Endothelial cell of umbilical vein (primary cell): Measurements from ENCODE around the gene EEF1AKMT3. TPM values are rescaled to one million over a fixed set of nuclear protein-coding genes. Genes with fewer than 3 reads are reported as not detected.

Experiments
- BruUV-seq: library from RNA; stranded (reverse); fragments of 400-500 nt; replicated peaks from 2 replicates; lab custom pipeline; 2021; lab: Mats Ljungman, UMichigan
- CTCF ChIA-PET: fragments of 300-600, 350-600 bp; sonication (Branson Sonifier 250); formaldehyde crosslinking; loops from one replicate; lab custom pipeline; 2021; ENCODE audit warnings: antibody characterized with exemption, inconsistent platforms; lab: Charles Lee
- POLR2A ChIA-PET: fragments of 300-600, 350-600 bp; sonication (Branson Sonifier 250); formaldehyde crosslinking; loops from one replicate; lab custom pipeline; 2021; ENCODE audit warnings: antibody characterized with exemption, inconsistent platforms; lab: Charles Lee
- DNase-seq: peaks from one replicate; pipeline ENCODE4 v3.0.0-alpha.2; 2011; ENCODE audit warnings: low read depth, low spot score
- FAIRE-seq: peaks from 2 replicates; lab custom pipeline; 2011; peaks lifted over from hg19 to GRCh38; lab: Jason Lieb, UNC
- H2AFZ ChIP-seq: 2 replicates; pipeline ENCODE4 v1.6.0; 2012; ENCODE audit warnings: low read depth, low read length, control low read depth, inconsistent platforms
- H3K27ac ChIP-seq: 2 replicates; pipeline ENCODE4 v1.5.1; 2011; ENCODE audit warnings: low read depth, mild to moderate bottlenecking, control low read depth, low read length, moderate library complexity; ENCODE audit not compliant: insufficient read depth
- H3K27me3 ChIP-seq, 2 experiments: 2 replicates each; pipeline versions ENCODE4 v1.6.0 to v1.6.1; 2011; ENCODE audit warnings: low read length in 2 of 2, mixed read lengths in 1 of 2; ENCODE audit not compliant: control insufficient read depth in 2 of 2, insufficient read depth in 2 of 2
- H3K36me3 ChIP-seq, 2 experiments: 2 replicates in 1 of 2; 3 replicates in 1 of 2; pipeline ENCODE4 v1.5.1; 2011; ENCODE audit warnings: low read length in 2 of 2, mild to moderate bottlenecking in 1 of 2, moderate library complexity in 1 of 2; ENCODE audit not compliant: control insufficient read depth in 2 of 2, insufficient read depth in 2 of 2; ENCODE audit errors: extremely low read depth in 1 of 2
- H3K4me1 ChIP-seq: 3 replicates; pipeline ENCODE4 v1.5.1; 2011; ENCODE audit warnings: mild to moderate bottlenecking, low read length; ENCODE audit not compliant: control insufficient read depth, insufficient read depth; ENCODE audit errors: extremely low read depth
- H3K4me2 ChIP-seq: 2 replicates; pipeline ENCODE4 v1.6.1; 2011; ENCODE audit warnings: low read length, control low read depth, mixed read lengths; ENCODE audit not compliant: insufficient read depth
- H3K4me3 ChIP-seq, 3 experiments: fragments of 200-600 bp in 1 of 3; sonication (generic), shearing (Covaris generic) in 1 of 3; replicated peaks in 1 of 3; 2 replicates each; pipeline ENCODE4 v1.5.1; 2011 to 2016; ENCODE audit warnings: control low read depth in 3 of 3, low read length in 3 of 3, mild to moderate bottlenecking in 2 of 3, inconsistent platforms in 1 of 3, low read depth in 1 of 3, moderate library complexity in 1 of 3; ENCODE audit not compliant: insufficient read depth in 1 of 3
- H3K79me2 ChIP-seq: 2 replicates; pipeline ENCODE4 v1.6.0; 2012; ENCODE audit warnings: low read length, inconsistent platforms; ENCODE audit not compliant: control insufficient read depth, insufficient read depth
- H3K9ac ChIP-seq: replicated peaks from 2 replicates; pipeline ENCODE3; 2011; ENCODE audit warnings: low read length, control low read depth; ENCODE audit not compliant: insufficient read depth; ENCODE audit errors: extremely low read depth
- H3K9me1 ChIP-seq: replicated peaks from 3 replicates; pipeline ENCODE4 v1.6.0; 2011; ENCODE audit warnings: mild to moderate bottlenecking, low read length; ENCODE audit not compliant: control insufficient read depth, insufficient read depth; ENCODE audit errors: extremely low read depth
- H3K9me3 ChIP-seq: replicated peaks from 2 replicates; pipeline ENCODE4 v1.5.1; 2012; ENCODE audit warnings: low read length, inconsistent platforms; ENCODE audit not compliant: control insufficient read depth, insufficient read depth
- H4K20me1 ChIP-seq: replicated peaks from 2 replicates; pipeline ENCODE3; 2011; ENCODE audit warnings: mild to moderate bottlenecking, low read length; ENCODE audit not compliant: control insufficient read depth, insufficient read depth; ENCODE audit errors: extremely low read depth
- EZH2 ChIP-seq: IDR thresholded peaks from 2 replicates; pipeline ENCODE4 v1.6.1; 2012; ENCODE audit warnings: borderline replicate concordance, low read depth, mild to moderate bottlenecking, moderate library complexity, low read length, inconsistent platforms; ENCODE audit not compliant: severe bottlenecking
- FOS ChIP-seq: IDR thresholded peaks from 2 replicates; pipeline ENCODE4 v1.6.1; 2011; ENCODE audit warnings: mild to moderate bottlenecking, low read length, moderate library complexity, borderline replicate concordance; ENCODE audit not compliant: insufficient read depth
- GATA2 ChIP-seq: IDR thresholded peaks from 2 replicates; pipeline ENCODE4 v1.7.0; 2011; ENCODE audit warnings: low read depth, mild to moderate bottlenecking, moderate library complexity, mixed read lengths, low read length; ENCODE audit not compliant: insufficient read length, insufficient read depth
- JUN ChIP-seq: IDR thresholded peaks from 2 replicates; pipeline ENCODE4 v1.6.1; 2011; ENCODE audit warnings: borderline replicate concordance, low read depth; ENCODE audit not compliant: insufficient read length, insufficient read depth
- MYC ChIP-seq: IDR thresholded peaks from one replicate; pipeline ENCODE4 v1.6.1; 2011; ENCODE audit warnings: mild to moderate bottlenecking, low read depth, low read length
- POLR2A ChIP-seq: IDR thresholded peaks from 2 replicates; pipeline ENCODE4 v1.6.1; 2012; ENCODE audit warnings: low read depth, mild to moderate bottlenecking, control low read depth, low read length
- POLR2AphosphoS5 ChIP-seq: IDR thresholded peaks from 2 replicates; pipeline ENCODE4 v1.6.1; 2012; ENCODE audit warnings: low read depth, mild to moderate bottlenecking, control low read depth, low read length, moderate library complexity; ENCODE audit not compliant: insufficient read depth
- dilution Hi-C: fragments of 300-500 bp; cut with MboI; formaldehyde crosslinking; loops from one replicate; pipeline ENCODE4 v1.15.0; 2019; ENCODE audit warnings: low sequenced_read_pairs; ENCODE audit not compliant: extremely low pct_ligation_motif_present
- intact Hi-C: fragments of 100-400 bp; cut with micrococcal nuclease; formaldehyde crosslinking; loops from one replicate; pipeline ENCODE4 v1.10.0; 2022
- polyA plus RNA-seq, 4 experiments: library from polyadenylated mRNA; depleted of rRNA in 3 of 4; stranded (reverse) in 3 of 4; unstranded in 1 of 4; fragments of >200 nt; gene quantifications; 2 replicates each; pipeline versions ENCODE4 v1.2.1 to v1.2.3, GENCODE V29; 2011 to 2012; ENCODE audit warnings: missing spikeins in 1 of 4
- total RNA-seq: library from RNA; stranded (reverse); gene quantifications from 2 replicates; pipeline ENCODE4 v1.2.3, GENCODE V29; 2021
- TF ChIP-seq, protein P1 (sequence below): IDR thresholded peaks from 2 replicates; pipeline ENCODE4 v1.6.1; 2011; ENCODE audit not compliant: insufficient read depth, insufficient read length
- TF ChIP-seq, protein P2 (sequence below), 2 donors: IDR thresholded peaks; 1 replicate in 1 of 2; 2 replicates in 1 of 2; pipeline ENCODE4 v1.5.1; 2011; ENCODE audit warnings: low read length in 2 of 2, mild to moderate bottlenecking in 2 of 2, moderate library complexity in 2 of 2, control low read depth in 1 of 2, inconsistent platforms in 1 of 2, low read depth in 1 of 2; ENCODE audit not compliant: insufficient read depth in 1 of 2; ENCODE audit errors: extremely low read depth in 1 of 2

EEF1AKMT3 gene
- total and polyA plus RNA-seq, 2 donors (not counting 3 experiments of a cell fraction or from before 2014, with no cell fraction given), result 7.9 to 8.8 TPM

DNA sequence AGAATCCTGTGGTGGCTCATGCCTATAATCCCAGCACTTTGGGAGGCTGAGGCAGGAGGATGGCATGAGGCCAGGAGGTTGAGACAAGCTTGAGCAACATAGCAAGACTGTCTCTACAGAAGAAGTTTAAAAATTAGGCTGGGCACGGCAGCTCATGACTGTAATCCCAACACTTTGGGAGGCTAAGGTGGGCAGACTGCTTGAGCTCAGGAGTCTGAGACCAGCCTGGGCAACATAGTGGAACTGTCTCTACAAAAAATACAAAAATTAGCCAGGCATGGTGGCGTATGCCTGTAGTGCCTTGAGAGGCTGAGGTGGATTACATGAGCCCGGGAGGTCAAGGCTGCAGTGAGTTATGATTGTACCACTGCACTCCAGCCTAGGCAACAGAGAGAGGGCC is 4.5 kb upstream of the EEF1AKMT3 start:
- Histone ChIP-seq H3K27ac (no peak overlapping the region), H3K4me2 (no peak overlapping the region), H3K9ac (no peak overlapping the region), H3K79me2 (peaks cover 2% of the 10 kb centered on the region), H4K20me1 (no peaks in the 10 kb centered on the region), H2AFZ (no peak overlapping the region), H3K9me1 (no peaks in the 10 kb centered on the region), H3K4me3 (no peak overlapping the region), H3K36me3 (peaks cover 0 to 2% of the 10 kb centered on the region in 2 experiments), H3K27me3 (peaks cover 33 to 35% of the 10 kb centered on the region in 2 experiments), H3K4me1 (peaks cover 26% of the 10 kb centered on the region), H3K9me3 (no peaks in the 10 kb centered on the region)
- ChIA-PET CTCF (interaction anchor here (0.9 to 4.6 kb wide), 3 partner anchors 8 to 15 kb away, joined by 3 to 48 read pairs (median 4); partner anchors contain the start of genes MARCHF9 and TSFM), POLR2A (no interaction called here)
- DNase-seq (no peak), FAIRE-seq (no peak)
- dilution Hi-C loops, result no loop called here
- no peak for TF ChIP-seq FOS
- no peak for TF ChIP-seq GATA2
- TF ChIP-seq EZH2, result no peak
- no peak for TF ChIP-seq JUN
- TF ChIP-seq MYC, result no peak
- TF ChIP-seq, protein P1, sequence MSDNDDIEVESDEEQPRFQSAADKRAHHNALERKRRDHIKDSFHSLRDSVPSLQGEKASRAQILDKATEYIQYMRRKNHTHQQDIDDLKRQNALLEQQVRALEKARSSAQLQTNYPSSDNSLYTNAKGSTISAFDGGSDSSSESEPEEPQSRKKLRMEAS, result no peak
- TF ChIP-seq, protein P2, sequence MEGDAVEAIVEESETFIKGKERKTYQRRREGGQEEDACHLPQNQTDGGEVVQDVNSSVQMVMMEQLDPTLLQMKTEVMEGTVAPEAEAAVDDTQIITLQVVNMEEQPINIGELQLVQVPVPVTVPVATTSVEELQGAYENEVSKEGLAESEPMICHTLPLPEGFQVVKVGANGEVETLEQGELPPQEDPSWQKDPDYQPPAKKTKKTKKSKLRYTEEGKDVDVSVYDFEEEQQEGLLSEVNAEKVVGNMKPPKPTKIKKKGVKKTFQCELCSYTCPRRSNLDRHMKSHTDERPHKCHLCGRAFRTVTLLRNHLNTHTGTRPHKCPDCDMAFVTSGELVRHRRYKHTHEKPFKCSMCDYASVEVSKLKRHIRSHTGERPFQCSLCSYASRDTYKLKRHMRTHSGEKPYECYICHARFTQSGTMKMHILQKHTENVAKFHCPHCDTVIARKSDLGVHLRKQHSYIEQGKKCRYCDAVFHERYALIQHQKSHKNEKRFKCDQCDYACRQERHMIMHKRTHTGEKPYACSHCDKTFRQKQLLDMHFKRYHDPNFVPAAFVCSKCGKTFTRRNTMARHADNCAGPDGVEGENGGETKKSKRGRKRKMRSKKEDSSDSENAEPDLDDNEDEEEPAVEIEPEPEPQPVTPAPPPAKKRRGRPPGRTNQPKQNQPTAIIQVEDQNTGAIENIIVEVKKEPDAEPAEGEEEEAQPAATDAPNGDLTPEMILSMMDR (IDR thresholded peaks at IDR 0.05; ENCODE audit: extremely low read depth in 1 of 2, insufficient read depth in 1 of 2, low read depth in 1 of 2, low read length in 2 of 2), result no peak
- no peak for TF ChIP-seq POLR2AphosphoS5
- no peak for TF ChIP-seq POLR2A
- intact Hi-C loops, result no loop called here
- no TSS peak for BruUV-seq
